Stimulated activated CD8-positive, alpha-beta memory T cell treated with anti-CD3 and anti-CD28 coated beads, Interleukin-7, amount 100 ng/mL, for 1 hour (primary cell): ENCODE measurements around the gene RELN.
"Not testable (repeated sequence)": the region's sequence is repeated elsewhere in the genome, so short reads cannot be mapped to it uniquely, and the experiment has no call there.

Experiments used
- DNase-seq, 2 donors: peaks; one replicate each; pipeline ENCODE4 v3.0.0-alpha.2; 2020; ENCODE audit warnings: low read depth in 2 of 2

RELN gene

DNA sequence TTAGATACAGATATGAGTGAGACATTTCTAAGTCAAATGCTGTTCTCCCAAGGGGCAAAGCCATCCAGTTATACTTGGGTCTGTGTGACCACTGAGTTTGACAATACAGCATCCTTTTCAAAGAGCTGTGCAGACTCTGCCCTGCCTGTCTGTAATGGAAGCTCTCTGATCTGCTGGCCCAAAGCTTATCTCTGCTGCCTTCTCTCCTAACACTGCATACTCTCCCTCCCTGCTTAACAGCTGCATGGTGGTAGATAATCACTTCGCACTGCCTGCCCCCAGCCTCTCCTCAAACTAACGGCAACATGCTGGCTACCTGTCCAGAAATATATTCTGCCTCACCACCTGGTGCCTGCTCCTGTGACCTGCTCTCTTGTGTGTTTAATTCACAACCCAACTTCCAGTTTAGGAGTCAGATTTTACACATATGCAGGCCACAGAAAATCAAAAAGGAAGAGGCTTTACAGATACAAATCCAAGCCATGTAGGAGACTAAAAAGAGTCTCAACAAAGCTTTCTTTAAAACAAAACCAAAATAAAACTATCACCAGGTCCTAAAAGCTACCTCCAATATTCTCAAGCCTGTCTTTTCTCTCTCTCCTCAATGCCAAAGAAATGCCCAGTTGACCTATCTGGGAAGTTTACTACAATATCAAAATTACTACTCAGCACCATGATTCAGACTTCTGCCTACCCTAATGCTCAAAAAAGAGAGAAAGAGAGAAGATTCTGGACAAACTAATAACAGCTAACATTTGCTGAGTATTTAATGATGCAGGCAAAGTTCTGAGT lies 145.6 kb downstream of the RELN start:
- DNase-seq = no peak

GRCh38 chr7:103833401-103833800 lies 156.1 kb downstream of the RELN start:
- no peak for DNase-seq

DNA sequence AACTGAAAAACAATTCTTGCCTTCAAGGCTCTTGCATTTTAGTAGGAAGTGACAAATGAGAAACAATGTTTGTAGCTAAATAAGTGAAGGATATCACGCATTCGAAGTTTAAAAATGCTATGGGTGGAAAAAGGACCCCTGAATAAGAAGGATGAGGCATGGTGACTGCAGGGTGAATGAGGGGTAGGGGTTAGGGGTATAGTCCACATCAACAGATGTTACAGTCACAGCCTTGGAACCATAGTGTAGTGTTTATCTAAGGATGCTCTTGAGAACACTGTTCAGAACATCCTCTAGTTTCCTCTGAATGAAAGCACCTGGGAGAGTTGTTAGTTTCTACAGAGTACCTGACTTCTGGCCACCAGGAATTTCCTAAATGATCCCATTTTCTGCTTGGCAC lies 157.0 kb downstream of the RELN start:
- no peak for DNase-seq

DNA sequence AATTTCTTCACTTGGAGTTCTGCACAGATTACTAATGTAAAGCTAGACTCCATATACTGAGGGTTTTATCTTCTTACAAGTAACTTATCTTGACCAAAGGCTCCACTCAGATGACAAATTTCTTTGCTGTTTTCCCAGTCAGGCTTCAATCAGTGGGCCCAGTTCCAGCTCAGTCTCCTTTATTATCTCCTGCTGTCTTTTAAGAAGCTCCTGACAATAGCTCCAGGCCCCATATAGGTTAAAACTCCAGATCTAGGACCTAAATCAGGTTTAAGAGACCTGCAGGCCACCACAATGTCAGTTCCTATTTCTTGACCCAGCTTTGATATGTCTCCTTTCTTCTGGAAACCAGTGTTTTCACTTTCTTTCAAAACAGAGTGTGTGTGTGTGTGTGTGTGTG lies 165.2 kb downstream of the RELN start:
- no peak for DNase-seq

GRCh38 chr7:103823084-103823483 lies 166.4 kb downstream of the RELN start:
- no peak for DNase-seq

DNA sequence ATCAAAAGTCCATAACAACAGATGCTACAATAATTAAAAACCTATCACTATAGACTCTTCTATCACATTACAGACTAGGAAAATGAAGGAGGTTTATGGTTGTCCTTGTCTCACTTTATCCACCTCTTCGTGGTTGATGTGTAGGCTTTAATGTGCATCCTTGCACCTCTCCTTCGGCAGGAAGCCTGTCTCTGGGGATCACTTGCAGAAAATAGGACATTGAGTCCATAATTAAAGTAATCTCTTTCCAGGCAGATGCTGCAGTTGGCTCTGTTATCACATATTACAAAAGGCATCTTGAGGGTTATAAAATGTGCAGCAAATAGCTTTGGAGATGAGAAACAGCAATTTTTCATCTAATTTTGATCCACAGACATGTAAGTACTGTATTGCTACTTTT lies 168.4 kb downstream of the RELN start:
- no peak for DNase-seq

DNA sequence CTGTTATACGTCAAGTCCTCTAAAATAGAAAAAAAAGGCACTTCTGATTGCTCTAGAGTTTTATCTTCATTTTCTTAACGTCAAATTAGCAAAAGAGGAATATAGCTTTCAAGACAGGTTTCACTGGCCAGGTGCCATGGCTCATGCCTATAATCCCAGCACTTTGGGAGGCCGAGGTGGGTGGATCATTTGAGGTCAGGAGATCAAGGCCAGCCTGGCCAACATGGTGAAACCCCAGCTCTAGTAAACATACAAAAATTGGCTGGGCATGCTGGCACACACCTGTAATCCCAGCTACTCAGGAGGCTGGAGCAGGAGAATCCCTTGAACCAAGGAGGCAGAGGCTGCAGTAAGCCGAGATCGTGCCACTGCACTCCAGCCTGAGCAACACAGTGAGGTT lies 173.5 kb downstream of the RELN start:
- not testable (repeated sequence) for DNase-seq

DNA sequence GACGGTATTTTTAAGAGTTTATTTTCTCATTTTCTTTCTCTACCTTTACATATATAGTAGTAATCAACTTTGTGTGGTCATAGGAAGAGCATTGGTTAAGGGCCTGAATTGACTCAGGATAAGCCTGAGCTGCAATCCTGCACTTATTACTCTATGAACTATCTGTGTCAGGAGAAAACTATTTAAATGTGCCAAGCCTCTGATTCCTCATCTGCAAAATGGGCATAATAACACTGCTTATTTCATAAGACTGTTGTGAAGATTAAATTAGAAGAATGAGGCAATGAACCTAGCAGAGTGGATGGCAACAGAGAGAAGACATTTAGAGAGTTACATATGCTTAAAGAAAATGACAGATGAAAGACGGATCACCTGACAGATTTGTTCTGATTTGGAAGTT lies 175.5 kb downstream of the RELN start:
- no peak for DNase-seq

GRCh38 chr7:103811997-103812396 lies 177.5 kb downstream of the RELN start:
- DNase-seq = no peak

DNA sequence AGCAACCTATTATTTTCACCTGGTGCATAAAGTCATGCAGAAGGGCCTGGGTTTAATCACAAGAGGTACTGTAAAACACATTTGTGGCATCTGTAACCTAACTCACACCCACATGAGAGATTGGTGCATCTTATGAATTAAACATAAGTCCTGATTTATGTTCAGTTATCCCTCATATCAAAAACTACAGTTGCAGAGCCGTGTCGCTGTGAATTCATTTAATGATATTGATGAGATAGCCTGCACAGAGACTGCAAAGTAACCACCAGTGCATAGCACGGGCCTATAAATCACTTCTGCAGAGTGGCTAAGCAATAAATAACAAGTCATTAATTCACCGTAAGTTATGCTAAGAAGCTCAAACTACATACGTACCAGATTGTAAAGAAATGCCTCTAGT lies 178.2 kb downstream of the RELN start:
- no peak for DNase-seq

GRCh38 chr7:103810112-103810744 lies 179.2 kb downstream of the RELN start:
- DNase-seq = no peak

- DNase-seq = no peak
Measured at GRCh38 chr7:103809229-103809994, 180.0 kb downstream of the RELN start.

GRCh38 chr7:103805346-103805745 lies 184.1 kb downstream of the RELN start:
- no peak for DNase-seq

- no peak for DNase-seq
Measured at GRCh38 chr7:103803631-103804030, 185.8 kb downstream of the RELN start.

- DNase-seq = no peak
Measured at GRCh38 chr7:103799298-103799697, 190.2 kb downstream of the RELN start.

DNA sequence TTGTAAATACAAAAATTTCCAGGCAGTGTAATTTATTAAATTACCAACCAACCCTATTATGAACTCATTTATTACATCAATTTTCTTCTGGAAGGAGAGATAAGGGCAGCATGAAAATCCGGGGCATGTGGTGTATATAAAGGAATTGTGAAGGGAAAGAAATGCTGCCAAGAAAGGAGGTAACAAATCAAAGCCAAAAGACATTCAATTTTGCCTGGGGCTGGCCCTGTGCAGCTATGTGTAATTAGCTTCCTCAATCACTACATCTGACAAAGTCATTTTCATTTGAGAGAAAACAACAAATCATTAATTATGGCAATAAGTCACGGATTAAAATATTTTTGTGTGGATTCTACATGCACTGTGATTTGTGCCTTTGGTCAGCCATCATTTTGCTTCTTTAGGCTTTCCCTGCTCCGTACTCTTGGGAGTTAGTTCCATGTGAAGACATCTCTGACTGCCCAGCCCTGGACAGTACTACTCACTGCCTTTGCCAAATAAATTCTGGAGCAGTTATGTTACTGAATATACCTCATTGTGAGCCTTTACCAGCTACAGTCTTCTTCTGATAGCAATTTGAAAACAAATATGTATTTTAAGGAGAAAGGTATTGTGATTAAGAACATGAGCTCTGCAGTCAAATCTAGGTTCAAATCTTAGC lies 191.7 kb downstream of the RELN start:
- no peak for DNase-seq

DNA sequence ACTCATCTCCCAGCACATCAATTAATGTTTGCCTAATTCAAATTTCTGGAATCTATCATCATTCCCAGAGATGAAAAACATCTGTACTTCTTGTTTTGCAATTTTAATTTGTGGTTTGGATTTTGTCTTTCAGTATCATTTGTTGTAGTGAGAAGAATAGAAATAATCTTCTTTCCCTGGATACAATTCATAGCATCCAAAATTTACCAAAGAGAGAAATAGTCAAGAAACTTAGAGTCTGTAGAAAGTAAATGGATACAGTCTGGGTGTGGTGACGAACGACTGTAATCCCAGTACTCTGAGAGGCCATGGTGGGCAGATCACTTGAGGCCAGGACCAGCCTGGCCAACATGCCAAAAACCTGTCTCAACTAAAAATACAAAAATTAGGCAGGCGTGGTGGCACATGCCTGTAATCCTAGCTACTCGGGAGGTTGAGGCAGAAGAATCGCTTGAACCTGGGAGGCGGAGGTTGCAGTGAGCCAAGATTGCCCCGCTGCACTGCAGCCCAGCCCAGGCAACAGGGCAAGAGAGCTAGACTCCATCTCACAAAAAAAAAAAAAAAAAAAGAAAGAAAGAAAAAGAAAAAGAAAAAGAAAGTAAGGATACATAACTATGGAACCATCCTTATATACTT lies 193.0 kb downstream of the RELN start:
- no peak for DNase-seq

DNA sequence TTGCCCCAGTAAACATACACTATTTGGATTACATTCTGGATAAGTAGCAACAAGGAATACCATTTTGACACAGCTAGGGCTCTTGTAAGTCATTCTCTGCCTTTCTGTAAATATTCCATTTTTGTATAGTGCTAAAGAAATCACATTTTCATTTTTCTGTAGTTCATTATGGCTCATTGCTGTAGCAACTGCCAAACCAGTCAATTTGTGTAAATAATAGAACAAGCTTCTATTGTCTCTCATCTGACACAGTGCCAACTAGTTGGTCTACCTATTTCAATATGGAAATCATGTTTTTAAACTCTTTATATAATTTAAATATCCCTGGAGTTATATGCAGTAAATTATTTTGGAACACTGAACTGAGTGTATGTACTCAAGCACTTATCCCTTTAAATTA lies 193.7 kb downstream of the RELN start:
- DNase-seq = no peak

- no peak for DNase-seq
Measured at GRCh38 chr7:103795107-103795506, 194.4 kb downstream of the RELN start.

GRCh38 chr7:103794424-103794823 lies 195.0 kb downstream of the RELN start:
- DNase-seq = no peak

DNA sequence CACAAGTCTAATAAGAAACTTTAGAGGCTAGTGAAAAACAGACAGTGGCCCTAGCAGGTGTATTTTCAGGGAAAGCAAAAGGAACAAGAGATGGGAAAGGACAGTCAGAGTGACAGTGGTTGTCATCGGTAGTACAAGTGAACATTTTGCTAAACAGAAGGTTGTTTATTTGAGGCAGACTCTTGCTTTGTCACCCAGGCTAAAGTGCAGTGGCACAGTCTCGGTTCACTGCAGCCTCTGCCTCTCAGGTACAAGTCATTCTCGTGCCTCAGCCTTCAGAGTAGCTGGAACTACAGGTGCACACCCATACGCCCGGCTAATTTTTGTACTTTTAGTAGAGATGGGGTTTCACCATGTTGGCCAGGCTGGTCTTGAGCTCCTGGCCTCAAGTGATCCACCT lies 195.8 kb downstream of the RELN start:
- no peak for DNase-seq

DNA sequence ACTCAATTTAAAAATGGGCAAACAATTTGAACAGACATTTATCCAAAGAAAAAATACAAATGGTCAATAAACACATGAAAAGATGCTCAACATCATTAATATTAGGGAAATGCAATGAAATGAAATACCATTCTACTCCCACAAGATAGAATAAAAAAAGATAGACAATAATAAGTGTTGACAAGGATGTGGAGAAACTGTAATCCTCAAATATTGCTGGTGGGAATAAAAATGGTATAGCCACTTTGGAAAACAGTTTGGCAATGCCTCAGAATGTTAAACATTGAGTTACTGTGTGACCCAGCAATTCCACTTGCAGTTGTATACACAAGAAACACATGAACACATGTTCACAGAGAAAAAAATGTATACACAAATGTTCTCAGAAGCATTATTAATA lies 197.6 kb downstream of the RELN start:
- no peak for DNase-seq
